Measurements from ENCODE around the gene TBC1D22B.

Gene TBC1D22B, protein sequence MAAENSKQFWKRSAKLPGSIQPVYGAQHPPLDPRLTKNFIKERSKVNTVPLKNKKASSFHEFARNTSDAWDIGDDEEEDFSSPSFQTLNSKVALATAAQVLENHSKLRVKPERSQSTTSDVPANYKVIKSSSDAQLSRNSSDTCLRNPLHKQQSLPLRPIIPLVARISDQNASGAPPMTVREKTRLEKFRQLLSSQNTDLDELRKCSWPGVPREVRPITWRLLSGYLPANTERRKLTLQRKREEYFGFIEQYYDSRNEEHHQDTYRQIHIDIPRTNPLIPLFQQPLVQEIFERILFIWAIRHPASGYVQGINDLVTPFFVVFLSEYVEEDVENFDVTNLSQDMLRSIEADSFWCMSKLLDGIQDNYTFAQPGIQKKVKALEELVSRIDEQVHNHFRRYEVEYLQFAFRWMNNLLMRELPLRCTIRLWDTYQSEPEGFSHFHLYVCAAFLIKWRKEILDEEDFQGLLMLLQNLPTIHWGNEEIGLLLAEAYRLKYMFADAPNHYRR

DNA sequence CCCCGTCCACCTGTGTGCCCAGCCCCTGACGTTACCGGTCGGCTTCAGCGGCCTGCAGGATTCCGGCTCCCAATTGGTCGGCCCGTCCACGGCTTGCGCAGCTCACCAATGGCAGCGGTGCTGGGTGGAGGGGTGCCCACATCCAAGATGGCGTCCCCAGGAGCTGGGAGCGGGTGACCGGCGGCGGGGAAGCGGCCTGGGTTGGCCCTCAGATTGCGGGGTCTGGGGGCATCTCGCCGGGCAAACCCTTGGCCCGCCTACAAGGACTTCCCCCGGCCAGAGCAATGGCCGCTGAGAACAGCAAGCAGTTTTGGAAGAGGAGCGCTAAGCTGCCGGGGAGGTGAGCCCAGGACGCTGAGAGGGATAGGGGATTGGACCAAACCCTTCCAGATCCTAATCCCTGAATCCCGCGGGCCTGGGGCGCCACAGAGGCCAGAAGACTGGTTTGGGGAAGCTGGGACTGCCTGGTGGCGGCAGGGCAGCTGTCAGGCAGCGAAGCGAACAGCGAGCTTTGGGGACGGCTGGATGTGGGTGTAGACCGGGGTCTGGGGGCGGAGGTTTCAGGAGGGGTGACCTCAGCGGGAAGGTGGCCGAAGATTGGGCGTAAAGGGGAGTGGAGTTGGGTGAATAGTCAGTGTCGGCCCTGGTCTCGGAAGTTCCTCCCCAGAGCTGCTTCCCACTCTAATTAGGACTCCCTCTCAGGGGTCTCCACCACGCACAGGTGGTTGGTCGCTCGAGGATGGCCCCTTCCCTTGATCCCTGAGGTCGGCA is at the start of gene TBC1D22B, which contains the start of gene TMEM217:
TBC1D22B (plus strand) TSS at position 139 of the 771 bp plus-strand sequence; CDS start at position 285, 146 bp downstream.
TMEM217 (minus strand) TSS at position 511 of the 771 bp plus-strand sequence. CDS start 39,114 bp downstream, outside the sequence.
- DNase-seq, result peak; percentile 96

DNA sequence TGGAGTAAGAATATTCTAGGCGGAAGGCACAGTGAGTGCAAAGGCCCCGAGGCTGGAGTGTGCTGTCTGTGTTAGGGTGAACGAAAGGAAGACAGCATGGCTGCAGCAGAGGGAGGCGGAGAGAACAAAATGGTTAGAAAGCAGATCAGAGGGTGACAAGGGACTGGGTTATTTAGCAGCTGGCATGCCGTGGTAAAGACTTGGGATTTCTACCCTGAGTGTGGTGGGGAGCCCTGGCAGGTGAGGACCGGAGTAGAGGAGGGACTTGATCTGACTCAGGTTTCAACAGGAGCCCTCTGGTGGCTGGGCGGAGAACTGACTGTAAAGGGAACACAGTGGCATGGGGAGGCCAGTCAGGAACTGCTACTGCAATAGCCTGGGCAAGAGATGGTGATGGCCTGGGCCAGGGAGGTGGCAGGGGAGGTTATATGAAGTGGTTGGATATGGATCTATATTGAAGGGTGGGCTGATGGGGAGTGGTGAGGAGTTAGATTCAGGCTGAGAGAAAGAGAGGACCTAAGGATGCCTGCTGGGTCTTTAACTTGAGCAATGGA is 49.6 kb upstream of the TBC1D22B start:
- peak; percentile 87 for DNase-seq

DNA sequence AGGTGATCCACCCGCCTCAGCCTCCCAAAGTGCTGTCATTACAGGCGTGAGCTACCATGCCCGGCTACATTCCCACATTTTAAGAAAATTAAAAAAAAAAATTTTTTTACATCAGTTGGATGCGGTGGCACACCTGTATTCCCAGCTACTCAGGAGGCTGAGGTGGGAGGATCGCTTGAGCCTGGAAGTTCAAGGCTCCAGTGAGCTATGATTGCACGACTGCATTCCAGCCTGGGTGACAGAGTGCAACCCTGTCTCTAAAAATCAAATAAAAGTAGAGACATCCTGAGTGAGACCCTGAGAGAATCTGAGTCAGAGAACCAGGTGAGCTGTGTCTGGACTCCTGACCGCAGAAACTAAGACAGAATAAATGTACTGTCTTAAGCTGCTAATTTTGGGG is 48.8 kb upstream of the TBC1D22B start:
- DNase-seq, result no peak

DNA sequence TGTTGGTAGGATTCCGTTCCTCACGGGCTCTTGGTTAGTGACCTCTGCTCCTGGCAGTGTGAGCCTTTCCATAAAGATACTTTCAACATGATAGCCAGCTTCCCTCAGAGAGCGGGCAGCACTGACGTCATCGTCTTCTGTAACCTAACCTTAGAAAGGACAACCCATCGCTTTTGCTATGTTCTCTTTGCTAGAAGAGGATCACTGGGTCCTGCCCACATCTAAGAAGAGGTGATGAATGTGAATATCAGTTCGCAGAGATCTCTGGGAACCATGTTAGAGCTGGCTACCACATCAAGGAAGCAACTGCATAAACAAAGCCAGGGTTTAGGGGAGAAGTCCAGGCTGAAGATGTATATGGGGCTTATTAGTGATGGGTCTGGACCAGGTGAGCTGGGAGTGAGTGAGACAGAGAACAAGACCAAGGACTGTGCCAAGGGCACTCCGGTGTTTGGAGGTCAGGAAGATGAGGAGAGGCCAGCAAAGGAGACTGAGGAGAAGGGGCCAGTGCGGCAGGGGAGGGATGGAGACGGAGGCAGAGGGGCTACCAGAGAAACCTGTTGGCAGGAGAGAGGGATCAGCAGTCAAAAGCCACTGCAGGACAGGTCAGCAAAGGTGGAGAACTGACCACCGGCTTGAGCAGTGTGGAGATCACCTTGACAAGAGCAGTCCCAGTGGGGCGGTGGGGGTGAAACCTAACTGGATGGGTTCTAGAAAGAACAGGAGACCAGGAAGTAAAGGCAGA is 47.9 kb upstream of the TBC1D22B start:
- no peak for DNase-seq

DNA sequence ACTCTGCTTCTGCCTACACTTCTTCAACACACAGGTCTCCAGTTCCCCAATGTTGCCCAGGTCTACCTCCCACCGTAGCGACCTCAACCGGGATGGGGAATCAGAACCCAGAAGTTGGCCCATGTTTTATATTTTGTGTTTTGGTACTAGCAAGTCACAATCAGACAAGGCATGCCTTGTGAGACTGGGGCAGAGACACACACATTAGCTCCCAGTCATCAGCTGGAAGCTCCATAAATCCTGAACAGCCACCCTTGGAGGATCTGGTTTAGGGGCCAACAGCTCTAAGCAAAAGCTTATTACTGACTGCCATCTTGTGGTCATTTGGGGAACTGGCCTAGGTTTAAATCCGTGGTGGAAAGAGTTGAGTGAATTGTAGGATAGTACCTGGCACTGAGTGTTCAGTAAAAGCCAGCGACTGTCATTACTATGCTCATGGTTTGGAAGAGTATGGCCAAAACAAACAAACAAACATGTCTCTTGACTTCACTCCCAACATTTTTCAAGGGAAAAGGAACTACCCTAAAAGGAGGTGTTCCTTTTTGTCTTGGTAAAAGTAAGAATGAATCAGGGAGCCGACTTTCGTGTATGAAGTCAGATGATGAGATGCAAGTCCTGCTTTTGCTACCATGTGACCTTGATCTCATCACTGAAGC is 47.1 kb upstream of the TBC1D22B start:
- DNase-seq, result peak; percentile 75

DNA sequence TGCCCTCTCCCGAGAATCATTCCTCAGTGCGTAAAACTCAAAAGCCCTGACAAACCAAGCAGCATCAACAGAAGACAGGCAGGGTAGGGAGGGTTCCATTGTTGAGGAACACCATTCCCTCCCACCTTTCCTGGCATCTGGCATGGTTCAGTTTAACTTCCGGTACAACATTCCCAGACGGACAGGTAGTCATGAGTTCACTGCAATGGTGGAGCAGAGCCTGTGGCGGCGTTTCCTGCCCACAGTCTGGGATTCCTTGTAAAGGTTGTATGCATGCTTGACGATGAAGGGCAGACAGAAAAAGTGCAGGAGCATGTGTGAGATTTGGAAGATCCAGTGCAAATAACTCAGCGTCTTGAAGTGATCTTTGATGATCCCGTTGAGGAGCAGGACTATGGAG is 45.3 kb upstream of the TBC1D22B start:
- DNase-seq, result no peak

DNA sequence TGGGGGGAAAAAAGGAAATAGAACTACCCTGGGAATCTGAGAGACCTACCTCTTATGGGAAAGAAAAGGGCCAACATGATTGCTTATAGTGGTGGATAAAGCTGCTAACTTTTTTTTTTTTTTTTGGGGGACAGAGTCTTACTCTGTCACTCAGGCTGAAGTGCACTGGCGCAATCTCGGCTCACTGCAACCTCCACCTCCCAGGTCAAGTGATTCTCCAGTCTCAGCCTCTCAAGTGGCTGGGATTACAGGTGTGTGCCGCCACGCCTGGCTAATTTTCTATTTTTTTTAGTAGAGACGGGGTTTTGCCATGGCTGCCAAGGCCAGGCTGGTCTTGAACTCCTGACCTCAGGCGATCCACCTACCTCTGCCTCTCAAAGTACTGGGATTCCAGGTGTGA is 39.5 kb upstream of the TBC1D22B start:
- DNase-seq, result no peak

DNA sequence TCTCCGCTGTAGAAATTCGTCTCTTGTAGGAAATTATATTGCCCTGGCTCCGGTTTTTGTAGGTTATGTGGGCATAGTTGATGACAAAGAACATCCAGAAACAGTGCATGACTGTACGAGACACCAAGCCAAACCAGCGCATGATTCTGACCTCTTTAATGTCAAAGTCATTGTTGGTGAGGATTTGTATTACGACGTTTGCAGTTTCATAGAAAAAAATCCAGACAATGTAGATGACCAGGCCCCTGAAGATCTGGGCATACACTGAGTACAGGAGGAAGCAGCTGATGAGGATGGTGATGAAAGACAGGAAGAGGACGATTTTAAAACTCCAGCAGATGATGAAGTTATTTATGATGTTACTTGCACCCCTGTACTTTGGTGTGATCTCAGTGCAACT is 39.1 kb upstream of the TBC1D22B start:
- no peak for DNase-seq

DNA sequence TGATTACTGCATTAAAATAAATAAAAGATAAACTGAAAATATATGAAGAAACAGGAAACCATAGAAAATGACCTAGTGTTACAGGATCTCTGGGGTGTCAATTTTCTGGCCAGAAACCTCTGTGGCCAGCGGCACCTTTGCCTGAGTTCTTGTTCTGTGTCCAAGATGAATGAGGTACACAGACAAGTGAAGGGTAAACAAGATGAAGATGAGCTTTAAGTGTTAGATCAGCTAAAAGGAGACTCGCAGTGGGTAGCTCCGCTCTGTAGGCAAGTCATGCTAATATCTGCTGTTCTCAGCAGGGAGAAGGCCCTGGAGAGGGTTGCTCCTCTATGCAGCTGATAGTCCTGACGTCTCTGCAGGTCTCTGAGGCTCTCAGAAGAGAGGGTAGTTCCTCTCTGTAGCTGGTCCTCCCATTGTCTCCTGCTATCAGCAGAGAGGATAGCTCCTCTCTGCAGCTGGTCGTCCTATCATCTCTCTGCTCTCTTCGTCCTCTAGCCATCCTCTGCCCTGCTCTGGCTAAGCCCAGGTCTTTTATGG is 35.9 kb upstream of the TBC1D22B start:
- DNase-seq, result no peak

DNA sequence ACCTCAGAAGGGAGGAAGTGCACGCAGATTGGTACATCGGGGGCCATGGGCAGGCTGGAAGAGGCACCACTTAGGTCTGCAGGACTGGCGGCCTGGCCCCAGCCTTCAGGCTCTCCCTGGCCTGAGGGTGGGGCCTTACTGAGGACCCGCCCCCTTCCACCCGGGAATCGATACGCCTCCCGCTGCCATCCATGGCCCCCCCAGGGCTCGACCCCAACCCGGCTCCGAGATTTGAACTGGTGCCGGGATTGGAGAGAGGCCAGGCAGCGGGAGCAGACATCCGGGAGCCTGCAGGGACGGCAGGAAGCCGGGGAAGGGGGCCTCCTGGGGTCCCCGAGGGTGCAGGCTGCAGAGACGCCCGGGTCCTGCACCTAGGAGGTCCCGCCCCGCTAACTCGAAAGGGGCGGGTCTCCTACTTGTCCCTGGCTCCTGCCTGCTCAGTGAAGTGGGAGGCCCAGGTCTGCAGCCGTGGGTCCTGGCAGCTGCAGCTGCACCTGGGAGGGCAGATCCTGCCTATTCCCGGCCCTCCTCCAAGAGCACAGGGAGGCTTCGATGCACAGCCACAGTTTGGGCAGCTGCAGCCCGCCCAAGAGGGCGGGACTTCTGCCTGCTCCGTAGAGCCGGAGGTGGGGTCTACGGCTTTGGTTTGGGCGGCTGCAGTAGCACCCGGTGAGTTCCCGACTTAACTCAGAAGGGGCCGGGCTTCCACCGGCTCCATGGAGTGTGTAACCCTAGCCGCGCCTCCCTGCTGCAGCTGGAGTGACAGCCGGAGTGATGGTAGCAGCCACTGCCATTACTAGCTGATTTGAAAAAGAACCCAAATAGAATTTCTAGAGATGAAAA is 35.2 kb upstream of the TBC1D22B start:
- DNase-seq, result peak; percentile 57

DNA sequence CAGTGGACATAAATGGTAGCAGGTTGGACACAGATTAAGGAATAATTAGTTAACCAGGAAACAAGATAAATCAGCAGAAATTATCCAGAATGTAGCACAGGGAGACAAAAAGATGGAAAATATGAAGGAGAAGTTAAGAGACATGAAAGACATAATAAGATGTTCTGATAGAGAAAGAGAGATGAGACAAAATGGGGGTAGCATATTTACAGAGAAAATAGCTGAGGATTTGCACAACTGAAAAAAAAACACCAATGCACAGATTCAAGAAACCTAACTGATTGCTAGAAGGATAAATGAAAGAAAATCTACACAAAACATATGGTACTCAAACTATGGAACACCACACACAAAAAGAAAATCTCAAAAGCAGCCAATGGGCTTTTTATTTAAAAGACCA is 34.6 kb upstream of the TBC1D22B start:
- DNase-seq, result no peak

DNA sequence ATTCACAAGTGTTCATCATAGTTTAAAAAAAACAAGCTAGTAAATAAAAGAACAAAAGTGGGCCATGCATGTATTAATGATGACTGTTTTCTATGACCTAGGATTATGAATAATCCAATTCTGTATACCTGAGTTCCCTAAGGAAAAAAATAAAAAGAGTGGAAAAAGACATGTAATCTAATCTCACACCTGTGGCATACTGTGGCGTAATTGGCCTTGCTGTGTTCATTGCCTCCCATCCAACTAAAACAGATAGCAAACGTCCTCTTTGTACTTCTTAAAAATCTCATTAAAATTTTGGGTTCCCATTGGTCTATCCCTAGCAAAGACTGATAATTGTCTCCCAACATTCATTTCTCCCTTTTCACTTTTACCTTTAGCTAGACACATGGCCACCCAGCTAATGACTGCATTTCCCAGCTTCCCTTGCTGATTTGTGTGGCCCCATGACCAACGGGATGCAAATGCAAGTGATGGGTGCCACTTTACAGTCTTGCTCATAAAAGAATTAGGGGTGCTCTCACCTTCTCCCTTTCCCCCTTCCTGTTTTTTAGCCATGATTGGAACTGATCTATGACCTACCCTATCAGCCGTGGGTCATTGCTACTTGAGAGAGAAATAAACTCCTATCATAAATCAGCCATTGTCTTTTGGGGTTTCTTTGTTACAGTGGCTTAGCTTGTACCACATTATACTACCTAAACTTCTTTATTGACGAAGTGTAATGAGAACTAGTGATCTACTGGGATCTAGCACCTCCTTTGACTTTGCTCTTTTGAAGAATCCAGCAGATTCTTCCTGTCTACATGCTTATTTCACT is 32.0 kb upstream of the TBC1D22B start:
- no peak for DNase-seq

DNA sequence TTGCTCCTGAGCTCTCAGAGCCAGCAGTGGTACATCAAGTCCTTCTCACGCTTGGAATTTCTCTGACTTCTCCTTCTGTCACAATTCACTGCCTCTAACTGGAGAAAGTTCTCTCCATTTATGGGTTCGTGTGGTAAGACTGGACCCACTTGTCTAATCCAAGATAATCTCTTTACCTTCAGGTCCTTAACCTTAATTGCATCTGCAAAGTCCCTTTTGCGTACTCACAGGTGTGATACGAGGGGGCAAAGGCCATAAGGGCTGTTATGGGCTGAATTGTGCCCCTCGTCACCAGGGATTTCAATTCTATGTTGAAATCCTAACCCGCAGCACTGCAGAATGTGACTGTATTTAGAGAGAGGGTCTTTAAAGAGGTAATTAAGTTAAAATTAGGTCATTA is 27.5 kb upstream of the TBC1D22B start:
- no peak for DNase-seq

DNA sequence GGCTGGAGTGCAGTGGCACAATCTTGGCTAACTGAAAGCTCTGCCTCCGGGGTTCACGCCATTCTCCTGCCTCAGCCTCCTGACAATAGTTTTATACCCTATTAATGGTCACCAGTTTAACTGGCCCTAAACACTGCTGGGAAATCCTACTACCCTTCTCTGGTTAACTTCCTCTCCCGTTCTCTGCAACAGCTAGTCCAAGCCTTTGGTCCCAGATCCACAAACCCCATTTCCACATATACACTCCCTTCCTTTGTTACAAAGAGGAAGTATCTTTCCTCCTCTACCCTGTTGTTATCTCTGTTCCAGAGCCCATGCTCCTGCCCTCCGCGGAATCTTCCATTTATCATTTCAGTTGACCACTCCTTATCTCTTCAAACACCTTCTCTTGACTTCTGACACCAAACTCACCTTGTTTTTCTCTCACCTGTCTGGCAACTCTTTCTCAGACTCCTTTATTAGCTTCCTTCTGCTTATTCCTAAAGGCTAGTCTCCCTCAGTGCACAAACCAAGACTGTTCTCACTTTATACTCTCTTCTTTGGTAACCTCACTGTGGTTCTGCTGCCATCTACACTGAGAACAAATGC is 25.0 kb upstream of the TBC1D22B start:
- DNase-seq, result no peak

DNA sequence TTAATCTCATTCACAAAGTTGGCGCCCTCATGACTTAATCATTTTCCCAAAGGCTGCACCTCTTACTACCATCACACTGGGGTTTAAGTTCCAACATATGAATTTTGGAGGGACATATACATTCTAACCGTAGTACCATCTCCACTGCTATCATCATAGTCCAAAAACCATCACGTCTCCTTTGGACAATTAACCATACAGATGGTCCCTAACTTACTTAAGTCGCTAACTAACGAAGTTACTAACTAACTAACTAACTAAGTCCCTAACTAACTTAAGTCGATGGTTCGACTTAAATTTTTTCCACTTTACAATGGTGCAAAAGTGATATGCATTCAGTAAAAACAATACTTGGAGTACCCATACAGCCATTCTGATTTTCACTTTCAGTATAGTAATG is 24.0 kb upstream of the TBC1D22B start:
- DNase-seq, result no peak

DNA sequence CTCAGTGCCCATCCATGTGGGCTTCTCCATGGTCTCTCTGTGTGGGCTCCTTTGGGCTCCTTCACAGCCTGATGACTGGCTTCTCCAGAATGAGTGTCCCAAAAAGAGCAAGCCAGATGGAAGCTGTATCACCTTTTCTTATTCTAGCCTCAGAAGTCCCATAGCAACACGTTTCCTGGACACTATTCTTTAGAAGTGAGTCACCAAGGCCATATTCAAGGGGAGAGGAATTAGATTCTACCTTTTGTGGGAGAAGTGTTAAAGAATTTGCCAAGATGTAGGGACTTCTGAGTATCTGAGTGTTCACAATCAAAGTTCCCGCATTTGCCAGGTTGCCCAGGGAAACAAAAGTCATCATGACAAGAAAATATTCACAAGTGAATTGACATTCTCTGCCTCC is 20.7 kb upstream of the TBC1D22B start:
- DNase-seq, result no peak

DNA sequence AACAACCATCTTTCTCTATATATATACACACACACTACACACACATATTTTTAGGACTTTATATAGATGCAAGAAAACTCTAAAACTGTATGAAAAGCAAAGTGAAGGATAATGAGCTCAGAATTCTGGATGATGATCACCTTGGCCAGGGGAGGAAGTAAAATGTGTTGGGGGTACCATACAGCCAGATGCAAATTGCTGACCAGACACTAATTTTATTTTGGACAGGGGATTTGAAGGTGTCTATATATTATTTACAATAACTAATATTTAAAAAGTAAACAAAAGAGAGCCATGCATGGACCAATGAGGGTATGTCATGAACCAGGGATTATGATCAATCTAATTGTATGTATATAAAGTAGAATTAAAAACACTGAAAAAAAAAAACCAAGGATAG is 19.8 kb upstream of the TBC1D22B start:
- DNase-seq, result no peak

DNA sequence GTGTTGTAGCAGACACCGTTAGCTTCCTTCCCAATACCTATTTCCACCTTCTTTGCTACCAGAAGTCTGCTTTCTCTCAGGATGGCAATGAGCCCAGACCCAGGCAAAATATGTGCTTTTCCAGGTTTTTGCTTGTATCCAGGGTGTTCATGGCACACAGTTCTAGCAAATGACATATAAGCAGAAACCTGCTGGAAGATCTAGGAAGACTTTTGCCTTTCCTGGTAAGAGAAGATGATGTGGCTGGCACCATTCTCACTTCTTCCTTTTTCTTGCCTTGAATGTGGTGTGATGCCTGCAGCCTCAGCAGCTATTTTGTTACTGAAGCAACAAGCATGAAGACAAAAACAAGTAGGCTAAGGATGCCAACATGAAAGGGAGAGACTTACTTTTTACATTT is 19.2 kb upstream of the TBC1D22B start:
- no peak for DNase-seq

DNA sequence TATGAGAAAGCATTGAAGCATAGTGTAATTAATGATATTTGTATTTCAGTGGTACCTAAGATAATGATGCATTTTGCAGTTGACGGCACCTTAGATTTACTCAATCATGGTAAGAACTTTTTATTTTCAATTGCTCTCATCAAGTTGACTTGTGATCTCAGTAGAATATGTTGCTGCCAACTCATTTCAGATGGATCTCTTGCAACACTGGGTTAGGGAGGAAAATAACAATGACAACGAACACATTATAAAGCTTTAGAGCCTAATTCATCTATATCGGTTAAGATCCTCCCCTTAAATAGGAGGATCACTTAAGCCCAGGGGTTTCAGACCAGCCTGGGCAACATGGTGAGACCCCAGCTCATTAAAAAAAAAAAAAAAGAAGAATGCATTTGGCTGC is 18.0 kb upstream of the TBC1D22B start:
- no peak for DNase-seq
